ENCODE results near the gene CHN1.

CHN1 gene

GRCh38 chr2:175039490-175039889 lies 34.3 kb upstream of the CHN1 start:
- H2BK120ac ChIP-seq (ENCODE audit: low read depth, low read length): no peak overlapping the region

GRCh38 chr2:175039031-175039430 lies 33.9 kb upstream of the CHN1 start:
- H3K27me3 ChIP-seq (ENCODE audit: control insufficient read depth in 1 of 2, insufficient read depth in 1 of 2, low read length in 2 of 2): no peaks in the 10 kb centered on the region
- no peak overlapping the region for H3K27ac ChIP-seq (ENCODE audit: low read length, poor library complexity, severe bottlenecking)
- H3K18ac ChIP-seq (ENCODE audit: low read depth in 1 of 2, low read length in 2 of 2): peak overlapping the region in 1 of 2 experiments; percentile 21
- H3K4me2 ChIP-seq (ENCODE audit: low read length, poor library complexity, severe bottlenecking): no peak overlapping the region
- H4K91ac ChIP-seq (ENCODE audit: low read length): no peak overlapping the region
- no peak overlapping the region for H3K9ac ChIP-seq (ENCODE audit: low read length)
- H3K14ac ChIP-seq (ENCODE audit: low read length in 2 of 2): no peak overlapping the region
- 68% methylated on average over 5 of the region's 5 CpGs for WGBS
- no peak for DNase-seq
- H2BK15ac ChIP-seq (ENCODE audit: low read depth, poor library complexity, severe bottlenecking): no peak overlapping the region
- H2AFZ ChIP-seq (ENCODE audit: low read depth, low read length): no peak overlapping the region
- no peaks in the 10 kb centered on the region for H3K9me3 ChIP-seq (ENCODE audit: control insufficient read depth, low read length)
- no peak overlapping the region for H3K4ac ChIP-seq (ENCODE audit: low read depth in 1 of 2, low read length in 2 of 2)
- no peak overlapping the region for H4K8ac ChIP-seq (ENCODE audit: low read length)
- no peak overlapping the region for H2BK5ac ChIP-seq (ENCODE audit: low read depth, low read length, poor library complexity, severe bottlenecking)
- no peak overlapping the region for H3K23ac ChIP-seq (ENCODE audit: low read length in 2 of 2)
- H2BK12ac ChIP-seq (ENCODE audit: low read length in 2 of 2): no peak overlapping the region
- no peak overlapping the region for H2BK120ac ChIP-seq (ENCODE audit: low read depth, low read length)
- no peaks in the 10 kb centered on the region for H3K4me1 ChIP-seq (ENCODE audit: control insufficient read depth, insufficient read depth, low read depth, low read length)
- no peaks in the 10 kb centered on the region for H3K79me1 ChIP-seq (replicated peaks; ENCODE audit: low read length, poor library complexity, severe bottlenecking)
- no peak overlapping the region for H2AK5ac ChIP-seq (ENCODE audit: low read length, severe bottlenecking)
- no peak overlapping the region for H3K4me3 ChIP-seq (ENCODE audit: insufficient read depth in 1 of 2, low read depth in 1 of 2, low read length in 2 of 2)
- no peaks in the 10 kb centered on the region for H3K36me3 ChIP-seq (ENCODE audit: control insufficient read depth in 1 of 2, insufficient read depth in 2 of 2, low read depth in 1 of 2, low read length in 2 of 2)

More at GRCh38 chr2:175039490-175039889, 34.3 kb upstream of the CHN1 start:
- H3K4me3 ChIP-seq (ENCODE audit: insufficient read depth in 1 of 2, low read depth in 1 of 2, low read length in 2 of 2): no peak overlapping the region
- H3K18ac ChIP-seq (ENCODE audit: low read depth in 1 of 2, low read length in 2 of 2): no peak overlapping the region
- H3K23ac ChIP-seq (ENCODE audit: low read length in 2 of 2): no peak overlapping the region
- H3K36me3 ChIP-seq (ENCODE audit: control insufficient read depth in 1 of 2, insufficient read depth in 2 of 2, low read depth in 1 of 2, low read length in 2 of 2): no peaks in the 10 kb centered on the region
- H3K4me2 ChIP-seq (ENCODE audit: low read length, poor library complexity, severe bottlenecking): no peak overlapping the region
- no peak overlapping the region for H3K14ac ChIP-seq (ENCODE audit: low read length in 2 of 2)
- H2BK5ac ChIP-seq (ENCODE audit: low read depth, low read length, poor library complexity, severe bottlenecking): no peak overlapping the region
- H3K9me3 ChIP-seq (ENCODE audit: control insufficient read depth, low read length): no peaks in the 10 kb centered on the region
- no peak overlapping the region for H4K91ac ChIP-seq (ENCODE audit: low read length)
- 90% methylated on average over 2 of the region's 3 CpGs for WGBS
- no peaks in the 10 kb centered on the region for H3K4me1 ChIP-seq (ENCODE audit: control insufficient read depth, insufficient read depth, low read depth, low read length)
- no peak overlapping the region for H4K8ac ChIP-seq (ENCODE audit: low read length)
- H3K4ac ChIP-seq (ENCODE audit: low read depth in 1 of 2, low read length in 2 of 2): no peak overlapping the region
- H2AFZ ChIP-seq (ENCODE audit: low read depth, low read length): no peak overlapping the region
- H2BK15ac ChIP-seq (ENCODE audit: low read depth, poor library complexity, severe bottlenecking): no peak overlapping the region
- no peak for DNase-seq
- H3K9ac ChIP-seq (ENCODE audit: low read length): no peak overlapping the region
- H3K79me1 ChIP-seq (replicated peaks; ENCODE audit: low read length, poor library complexity, severe bottlenecking): no peaks in the 10 kb centered on the region
- H2AK5ac ChIP-seq (ENCODE audit: low read length, severe bottlenecking): no peak overlapping the region
- no peaks in the 10 kb centered on the region for H3K27me3 ChIP-seq (ENCODE audit: control insufficient read depth in 1 of 2, insufficient read depth in 1 of 2, low read length in 2 of 2)
- H2BK12ac ChIP-seq (ENCODE audit: low read length in 2 of 2): no peak overlapping the region
- no peak overlapping the region for H3K27ac ChIP-seq (ENCODE audit: low read length, poor library complexity, severe bottlenecking)

- WGBS: 87% methylated on average over 2 of the region's 2 CpGs
- no peaks in the 10 kb centered on the region for H3K9me3 ChIP-seq (ENCODE audit: control insufficient read depth, low read length)
- H3K4me3 ChIP-seq (ENCODE audit: insufficient read depth in 1 of 2, low read depth in 1 of 2, low read length in 2 of 2): no peak overlapping the region
- DNase-seq: no peak
- H3K4ac ChIP-seq (ENCODE audit: low read depth in 1 of 2, low read length in 2 of 2): no peak overlapping the region
- no peak overlapping the region for H3K9ac ChIP-seq (ENCODE audit: low read length)
- H2BK5ac ChIP-seq (ENCODE audit: low read depth, low read length, poor library complexity, severe bottlenecking): no peak overlapping the region
- H4K91ac ChIP-seq (ENCODE audit: low read length): no peak overlapping the region
- no peaks in the 10 kb centered on the region for H3K36me3 ChIP-seq (ENCODE audit: control insufficient read depth in 1 of 2, insufficient read depth in 2 of 2, low read depth in 1 of 2, low read length in 2 of 2)
- no peak overlapping the region for H3K27ac ChIP-seq (ENCODE audit: low read length, poor library complexity, severe bottlenecking)
- H2AFZ ChIP-seq (ENCODE audit: low read depth, low read length): no peak overlapping the region
- no peak overlapping the region for H4K8ac ChIP-seq (ENCODE audit: low read length)
- no peak overlapping the region for H2BK15ac ChIP-seq (ENCODE audit: low read depth, poor library complexity, severe bottlenecking)
- no peaks in the 10 kb centered on the region for H3K27me3 ChIP-seq (ENCODE audit: control insufficient read depth in 1 of 2, insufficient read depth in 1 of 2, low read length in 2 of 2)
- H3K14ac ChIP-seq (ENCODE audit: low read length in 2 of 2): no peak overlapping the region
- H3K4me1 ChIP-seq (ENCODE audit: control insufficient read depth, insufficient read depth, low read depth, low read length): no peaks in the 10 kb centered on the region
- H2BK12ac ChIP-seq (ENCODE audit: low read length in 2 of 2): no peak overlapping the region
- H3K79me1 ChIP-seq (replicated peaks; ENCODE audit: low read length, poor library complexity, severe bottlenecking): no peaks in the 10 kb centered on the region
- H3K18ac ChIP-seq (ENCODE audit: low read depth in 1 of 2, low read length in 2 of 2): no peak overlapping the region
- H3K4me2 ChIP-seq (ENCODE audit: low read length, poor library complexity, severe bottlenecking): no peak overlapping the region
- no peak overlapping the region for H2BK120ac ChIP-seq (ENCODE audit: low read depth, low read length)
- H3K23ac ChIP-seq (ENCODE audit: low read length in 2 of 2): no peak overlapping the region
- no peak overlapping the region for H2AK5ac ChIP-seq (ENCODE audit: low read length, severe bottlenecking)
Observed at GRCh38 chr2:175037941-175038340, 32.8 kb upstream of the CHN1 start.

- no peaks in the 10 kb centered on the region for H3K36me3 ChIP-seq (ENCODE audit: control insufficient read depth in 1 of 2, insufficient read depth in 2 of 2, low read depth in 1 of 2, low read length in 2 of 2)
- no peaks in the 10 kb centered on the region for H3K79me1 ChIP-seq (replicated peaks; ENCODE audit: low read length, poor library complexity, severe bottlenecking)
- H4K8ac ChIP-seq (ENCODE audit: low read length): no peak overlapping the region
- H4K91ac ChIP-seq (ENCODE audit: low read length): no peak overlapping the region
- DNase-seq: peak; percentile 49
- no peak overlapping the region for H3K9ac ChIP-seq (ENCODE audit: low read length)
- no peak overlapping the region for H3K4ac ChIP-seq (ENCODE audit: low read depth in 1 of 2, low read length in 2 of 2)
- no peak overlapping the region for H2AK5ac ChIP-seq (ENCODE audit: low read length, severe bottlenecking)
- no peaks in the 10 kb centered on the region for H3K4me1 ChIP-seq (ENCODE audit: control insufficient read depth, insufficient read depth, low read depth, low read length)
- no peak overlapping the region for H2BK120ac ChIP-seq (ENCODE audit: low read depth, low read length)
- WGBS: no CpG with 5 or more reads among the region's 5 CpGs
- no peak overlapping the region for H3K18ac ChIP-seq (ENCODE audit: low read depth in 1 of 2, low read length in 2 of 2)
- H2AFZ ChIP-seq (ENCODE audit: low read depth, low read length): no peak overlapping the region
- H3K27me3 ChIP-seq (ENCODE audit: control insufficient read depth in 1 of 2, insufficient read depth in 1 of 2, low read length in 2 of 2): no peaks in the 10 kb centered on the region
- no peak overlapping the region for H2BK15ac ChIP-seq (ENCODE audit: low read depth, poor library complexity, severe bottlenecking)
- no peak overlapping the region for H2BK12ac ChIP-seq (ENCODE audit: low read length in 2 of 2)
- no peaks in the 10 kb centered on the region for H3K9me3 ChIP-seq (ENCODE audit: control insufficient read depth, low read length)
- no peak overlapping the region for H3K14ac ChIP-seq (ENCODE audit: low read length in 2 of 2)
- H2BK5ac ChIP-seq (ENCODE audit: low read depth, low read length, poor library complexity, severe bottlenecking): no peak overlapping the region
- H3K27ac ChIP-seq (ENCODE audit: low read length, poor library complexity, severe bottlenecking): no peak overlapping the region
- H3K4me3 ChIP-seq (ENCODE audit: insufficient read depth in 1 of 2, low read depth in 1 of 2, low read length in 2 of 2): no peak overlapping the region
- no peak overlapping the region for H3K23ac ChIP-seq (ENCODE audit: low read length in 2 of 2)
- H3K4me2 ChIP-seq (ENCODE audit: low read length, poor library complexity, severe bottlenecking): no peak overlapping the region
Observed at GRCh38 chr2:175036582-175037018, 31.4 kb upstream of the CHN1 start.
